Upper lobe of left lung (tissue), 6 donors: ENCODE data around the gene AGAP1. TPM values are rescaled to one million over a fixed set of nuclear protein-coding genes. Genes with fewer than 3 reads are reported as not detected.

ENCODE experiments used
- ATAC-seq, 2 donors: fragments of 200-7000 bp; cut with Tn5 transposase; one replicate each; pipeline ENCODE4 v1.9.1; 2022; ENCODE audit warnings: mild to moderate bottlenecking in 2 of 2, moderate library complexity in 2 of 2; ENCODE audit not compliant: low FRiP score in 2 of 2
- DNase-seq, 2 donors: peaks; one replicate each; pipeline ENCODE4 v3.0.0-alpha.2; 2019 to 2020
- H3K27ac ChIP-seq, 4 donors: fragments of 200-600 bp; sonication (generic); one replicate each; pipeline ENCODE4 v1.5.1; 2016 to 2019
- H3K27me3 ChIP-seq, 4 donors: fragments of 200-600 bp; sonication (generic); one replicate each; pipeline ENCODE4 v1.5.1; 2017 to 2019
- H3K36me3 ChIP-seq, 4 donors: fragments of 200-600 bp; sonication (generic); one replicate each; pipeline ENCODE4 v1.5.1; 2016 to 2019
- H3K4me1 ChIP-seq, 4 donors: fragments of 200-600 bp; sonication (generic); one replicate each; pipeline ENCODE4 v1.5.1; 2018 to 2019
- H3K4me3 ChIP-seq, 4 donors: fragments of 200-600 bp; sonication (generic); one replicate each; pipeline ENCODE4 v1.5.1; 2017 to 2019; ENCODE audit warnings: mild to moderate bottlenecking in 2 of 4, moderate library complexity in 1 of 4
- H3K9me3 ChIP-seq, 4 donors: fragments of 200-600 bp; sonication (generic); one replicate each; pipeline ENCODE4 v1.5.1; 2018 to 2019
- EP300 ChIP-seq, 4 donors: sonication (generic); formaldehyde crosslinking; IDR thresholded peaks; one replicate each; pipeline ENCODE4 v1.5.1; 2017; ENCODE audit warnings: antibody characterized with exemption in 4 of 4, control low read depth in 2 of 4
- POLR2A ChIP-seq, 4 donors: fragments of 450-650 bp; IDR thresholded peaks; one replicate each; pipeline ENCODE4 v1.5.1; 2016 to 2017; ENCODE audit warnings: antibody characterized with exemption in 4 of 4, mild to moderate bottlenecking in 2 of 4
- POLR2AphosphoS5 ChIP-seq, 2 donors: sonication (generic); formaldehyde crosslinking; IDR thresholded peaks; one replicate each; pipeline ENCODE4 v1.5.1; 2017; ENCODE audit warnings: antibody characterized with exemption in 2 of 2
- WGBS, 2 donors: methylation state at CpG; one replicate each; pipeline ENCODE4 v1.1.5; 2017 to 2018; 5-methylcytosine and 5-hydroxymethylcytosine counted together
- total RNA-seq, 6 donors: library from RNA; depleted of rRNA in 4 of 6; stranded (reverse); fragments of >200 nt in 4 of 6; gene quantifications; one replicate each; pipeline versions ENCODE4 v1.1.0 to v1.2.1, GENCODE V29; 2016 to 2021
- TF ChIP-seq, protein P1 (sequence below), 6 experiments: fragments of 450-650 bp in 4 of 6; fragments of 200-600 bp in 2 of 6; sonication (generic) in 2 of 6; IDR thresholded peaks; one replicate each; pipeline ENCODE4 v1.5.1; 2016 to 2019; ENCODE audit warnings: antibody characterized with exemption in 6 of 6
- donor health status: DM: no; HTN: no; CAD: no; lungs with moderate emphysema.
- donor health status: DM: no; HTN: yes; CAD: no; lungs with severe emphysema.

AGAP1 gene
- total RNA-seq, 6 donors from 2014 or later: 25.5 to 45.1 (median 30.7) TPM

DNA sequence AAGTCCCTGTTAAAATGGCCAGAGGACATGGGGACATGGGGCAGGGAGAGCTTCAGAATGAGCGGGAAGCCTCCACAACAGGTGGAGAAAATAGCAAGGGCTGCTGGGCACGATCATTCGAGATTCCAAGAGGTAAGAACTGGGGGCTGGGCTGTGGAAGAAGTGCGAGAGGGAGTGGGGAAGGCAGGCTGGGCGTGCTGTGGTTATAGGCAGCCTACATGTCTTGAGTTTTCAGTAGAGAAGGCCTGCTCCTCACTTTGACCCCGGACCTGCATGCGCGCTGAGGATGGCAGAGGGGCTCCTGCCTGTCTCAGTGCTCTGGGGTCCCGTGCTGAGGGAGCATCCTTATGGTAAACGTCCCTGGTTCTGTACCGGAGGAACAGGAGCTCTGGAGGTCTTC is 115.5 kb downstream of the AGAP1 start:
- no peak for DNase-seq
- Histone ChIP-seq H3K4me1 (peaks cover 0 to 13% (median 8%) of the 10 kb centered on the region in 4 donors), H3K4me3 (no peak overlapping the region), H3K27ac (no peak overlapping the region), H3K9me3 (no peaks in the 10 kb centered on the region), H3K36me3 (no peaks in the 10 kb centered on the region), H3K27me3 (no peaks in the 10 kb centered on the region)
- ATAC-seq: no peak
- 90 to 99% methylated on average over 8 to 11 of the region's 11 CpGs for WGBS, 2 donors
- TF ChIP-seq POLR2A (IDR thresholded peaks at IDR 0.05) (no peak), POLR2AphosphoS5 (IDR thresholded peaks at IDR 0.05) (no peak), EP300 (IDR thresholded peaks at IDR 0.05) (no peak)
- TF ChIP-seq, protein P1, sequence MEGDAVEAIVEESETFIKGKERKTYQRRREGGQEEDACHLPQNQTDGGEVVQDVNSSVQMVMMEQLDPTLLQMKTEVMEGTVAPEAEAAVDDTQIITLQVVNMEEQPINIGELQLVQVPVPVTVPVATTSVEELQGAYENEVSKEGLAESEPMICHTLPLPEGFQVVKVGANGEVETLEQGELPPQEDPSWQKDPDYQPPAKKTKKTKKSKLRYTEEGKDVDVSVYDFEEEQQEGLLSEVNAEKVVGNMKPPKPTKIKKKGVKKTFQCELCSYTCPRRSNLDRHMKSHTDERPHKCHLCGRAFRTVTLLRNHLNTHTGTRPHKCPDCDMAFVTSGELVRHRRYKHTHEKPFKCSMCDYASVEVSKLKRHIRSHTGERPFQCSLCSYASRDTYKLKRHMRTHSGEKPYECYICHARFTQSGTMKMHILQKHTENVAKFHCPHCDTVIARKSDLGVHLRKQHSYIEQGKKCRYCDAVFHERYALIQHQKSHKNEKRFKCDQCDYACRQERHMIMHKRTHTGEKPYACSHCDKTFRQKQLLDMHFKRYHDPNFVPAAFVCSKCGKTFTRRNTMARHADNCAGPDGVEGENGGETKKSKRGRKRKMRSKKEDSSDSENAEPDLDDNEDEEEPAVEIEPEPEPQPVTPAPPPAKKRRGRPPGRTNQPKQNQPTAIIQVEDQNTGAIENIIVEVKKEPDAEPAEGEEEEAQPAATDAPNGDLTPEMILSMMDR (IDR thresholded peaks at IDR 0.05): no peak

DNA sequence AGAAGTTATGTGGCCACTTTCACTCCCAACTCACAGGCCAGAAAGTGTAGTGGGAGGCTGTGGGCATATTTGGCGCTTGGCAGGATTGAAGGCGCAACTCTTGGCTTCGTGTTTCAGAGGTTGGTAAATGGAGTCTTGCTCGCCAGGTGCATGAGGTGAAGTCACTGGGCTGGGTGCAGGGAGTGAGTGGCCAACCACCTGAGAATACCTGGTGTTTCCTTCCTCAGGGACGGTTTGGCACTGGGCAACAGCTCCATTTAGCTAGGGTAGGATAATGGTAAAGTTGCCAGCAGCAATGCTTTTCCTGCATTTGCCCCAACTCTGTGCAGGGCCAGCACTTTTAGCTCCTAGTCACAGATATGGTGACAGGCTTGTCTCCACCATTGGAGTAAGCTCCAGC is 115.9 kb downstream of the AGAP1 start:
- no peak for DNase-seq

DNA sequence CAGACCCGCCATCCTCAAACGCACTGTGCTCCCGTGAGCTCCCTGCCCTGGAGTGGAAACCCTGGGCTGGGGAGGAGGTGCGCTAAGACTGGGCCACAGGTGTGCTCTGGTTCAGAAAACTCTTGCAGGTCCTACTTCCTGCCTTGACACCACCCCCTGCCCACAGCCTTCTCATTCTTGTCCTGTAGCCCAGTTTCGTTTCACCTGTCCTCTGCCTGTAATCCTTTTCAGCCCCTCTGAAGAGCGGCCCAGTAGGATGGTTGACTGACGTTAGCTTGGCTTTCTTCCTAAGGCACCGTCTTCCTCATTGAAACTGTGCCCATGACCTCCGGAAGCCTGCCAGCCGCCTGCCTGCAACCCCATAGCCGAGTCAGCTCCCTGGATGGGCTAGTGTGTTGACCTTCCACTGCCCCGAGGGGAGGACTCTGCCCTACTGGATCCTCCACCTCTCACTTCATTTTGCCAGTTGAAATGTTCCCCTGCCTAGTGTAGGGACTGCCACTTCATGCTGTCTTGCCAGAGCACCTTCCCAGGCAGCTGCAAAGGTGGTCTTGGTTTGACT is 116.9 kb downstream of the AGAP1 start:
- no peaks in the 10 kb centered on the region for H3K36me3 ChIP-seq
- no peaks in the 10 kb centered on the region for H3K27me3 ChIP-seq
- H3K27ac ChIP-seq: no peak overlapping the region
- ATAC-seq (no peak), DNase-seq (no peak)
- H3K4me1 ChIP-seq: peaks cover 0 to 14% (median 5%) of the 10 kb centered on the region in 4 donors
- no peak overlapping the region for H3K4me3 ChIP-seq
- 84 to 86% methylated on average over 12 of the region's 12 CpGs for WGBS, 2 donors
- TF ChIP-seq, protein P1 (IDR thresholded peaks at IDR 0.05): no peak
- TF ChIP-seq EP300 (IDR thresholded peaks at IDR 0.05) (no peak), POLR2A (IDR thresholded peaks at IDR 0.05) (no peak), POLR2AphosphoS5 (IDR thresholded peaks at IDR 0.05) (no peak)
- H3K9me3 ChIP-seq: no peaks in the 10 kb centered on the region

More for the DNA sequence above, 115.9 kb downstream of the AGAP1 start:
- no peak overlapping the region for H3K27ac ChIP-seq
- peaks cover 0 to 14% (median 9%) of the 10 kb centered on the region in 4 donors for H3K4me1 ChIP-seq
- TF ChIP-seq EP300 (IDR thresholded peaks at IDR 0.05) (no peak), POLR2A (IDR thresholded peaks at IDR 0.05) (no peak), POLR2AphosphoS5 (IDR thresholded peaks at IDR 0.05) (no peak)
- TF ChIP-seq, protein P1 (IDR thresholded peaks at IDR 0.05): no peak
- ATAC-seq: no peak
- H3K36me3 ChIP-seq: no peaks in the 10 kb centered on the region
- no peaks in the 10 kb centered on the region for H3K9me3 ChIP-seq
- 81 to 98% methylated on average over 4 to 5 of the region's 5 CpGs for WGBS, 2 donors
- H3K27me3 ChIP-seq: no peaks in the 10 kb centered on the region
- no peak overlapping the region for H3K4me3 ChIP-seq

DNA sequence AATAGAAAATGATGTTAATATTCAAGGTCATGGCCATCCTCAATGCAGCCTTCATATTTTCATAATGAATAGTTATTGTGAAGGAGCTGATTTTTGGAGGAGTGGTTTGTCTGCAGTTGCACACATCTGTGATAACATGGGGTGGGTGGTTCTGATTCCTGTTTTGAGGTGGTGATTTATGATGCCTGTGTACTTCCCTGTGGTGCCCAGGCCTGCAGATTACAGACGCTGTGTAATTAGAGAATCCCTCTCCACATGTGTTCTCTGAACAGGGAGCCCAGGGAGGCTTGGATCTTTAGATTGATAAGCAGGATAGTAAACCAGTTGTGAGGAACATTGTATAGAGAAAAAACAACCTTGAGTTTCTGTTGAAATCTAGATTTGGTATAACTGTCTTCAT is 117.5 kb downstream of the AGAP1 start:
- no peaks in the 10 kb centered on the region for H3K36me3 ChIP-seq
- 44 to 66% methylated on average over 1 of the region's 1 CpG for WGBS, 2 donors
- no peaks in the 10 kb centered on the region for H3K9me3 ChIP-seq
- H3K27me3 ChIP-seq: no peaks in the 10 kb centered on the region
- ATAC-seq (no peak), DNase-seq (no peak)
- H3K27ac ChIP-seq: no peak overlapping the region
- peaks cover 0 to 8% (median under 1%) of the 10 kb centered on the region in 4 donors for H3K4me1 ChIP-seq
- no peak overlapping the region for H3K4me3 ChIP-seq
- TF ChIP-seq POLR2AphosphoS5 (IDR thresholded peaks at IDR 0.05) (no peak), POLR2A (IDR thresholded peaks at IDR 0.05) (no peak), EP300 (IDR thresholded peaks at IDR 0.05) (no peak)
- TF ChIP-seq, protein P1 (IDR thresholded peaks at IDR 0.05): no peak

DNA sequence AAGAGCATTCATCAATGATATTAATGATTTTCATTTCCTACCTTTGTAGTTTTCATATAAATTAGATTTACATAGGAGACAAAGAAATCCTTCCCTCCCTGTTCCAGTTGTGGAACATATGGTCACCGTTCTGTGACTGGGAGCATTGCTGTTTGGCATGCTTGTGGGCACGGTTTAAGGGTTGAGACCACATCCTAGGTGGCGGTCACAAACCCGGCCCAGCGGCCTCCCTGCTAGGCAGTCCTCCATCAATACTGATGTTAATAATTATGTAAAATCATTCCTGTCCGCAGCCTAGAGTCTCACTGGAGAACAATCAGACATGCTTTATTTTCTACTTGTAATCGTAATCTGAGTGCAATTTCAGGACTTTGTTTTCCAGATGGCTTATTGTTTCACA is 117.9 kb downstream of the AGAP1 start:
- WGBS, 2 donors: 85 to 90% methylated on average over 7 of the region's 7 CpGs
- TF ChIP-seq POLR2A (IDR thresholded peaks at IDR 0.05) (no peak), POLR2AphosphoS5 (IDR thresholded peaks at IDR 0.05) (no peak), EP300 (IDR thresholded peaks at IDR 0.05) (no peak)
- TF ChIP-seq, protein P1 (IDR thresholded peaks at IDR 0.05): no peak

More for the DNA sequence above, 117.9 kb downstream of the AGAP1 start:
- H3K4me1 ChIP-seq: peaks cover 0 to 6% (median 3%) of the 10 kb centered on the region in 4 donors
- H3K9me3 ChIP-seq: no peaks in the 10 kb centered on the region
- DNase-seq: no peak
- H3K27ac ChIP-seq: no peak overlapping the region
- no peaks in the 10 kb centered on the region for H3K27me3 ChIP-seq
- ATAC-seq: no peak
- H3K4me3 ChIP-seq: no peak overlapping the region
- no peaks in the 10 kb centered on the region for H3K36me3 ChIP-seq
